ENCODE results near the gene GTPBP2. TPM values are rescaled to one million over a fixed set of nuclear protein-coding genes. Genes with fewer than 3 reads are reported as not detected.
A peak's percentile ranks its signal among the peaks of the same experiment; 100 is the strongest.

Gene GTPBP2
- polyA plus RNA-seq, 1 of the 3 experiments (the other 2 are of a cell fraction) = 83.7 TPM

- H3K4me2 ChIP-seq = no peak overlapping the region
- H3K79me2 ChIP-seq (ENCODE audit: insufficient read depth) = peaks cover 22% of the 10 kb centered on the region
- no peak overlapping the region for H3K4me3 ChIP-seq (ENCODE audit: low read depth in 2 of 2, low read length in 1 of 2)
- TF ChIP-seq SMC3 (IDR thresholded peaks at IDR 0.05; ENCODE audit: low read depth, low read length) (peak; percentile 48), RAD21 (IDR thresholded peaks at IDR 0.05; ENCODE audit: low read length) (peak; percentile 77), POLR2AphosphoS5 (IDR thresholded peaks at IDR 0.05; ENCODE audit: low read depth, low read length) (no peak), NFIC (IDR thresholded peaks at IDR 0.05; ENCODE audit: borderline replicate concordance) (no peak), RFX5 (IDR thresholded peaks at IDR 0.05; ENCODE audit: low read length) (no peak), USF1 (IDR thresholded peaks at IDR 0.05; ENCODE audit: borderline replicate concordance, low read depth) (no peak), TCF12 (IDR thresholded peaks at IDR 0.05) (no peak), FOXJ3 (CRISPR knock-in tag; IDR thresholded peaks at IDR 0.05) (no peak), MEF2A (IDR thresholded peaks at IDR 0.05; ENCODE audit: borderline replicate concordance, low read depth) (no peak), TAF1 (IDR thresholded peaks at IDR 0.05; ENCODE audit: borderline replicate concordance, low read depth, low read length) (no peak), FOSL2 (IDR thresholded peaks at IDR 0.05; ENCODE audit: borderline replicate concordance, low read depth) (no peak), CHD2 (IDR thresholded peaks at IDR 0.05; ENCODE audit: low read length, partially characterized antibody) (no peak), TEAD4 (IDR thresholded peaks at IDR 0.05; ENCODE audit: borderline replicate concordance, insufficient read depth) (no peak), EZH2phosphoT487 (IDR thresholded peaks at IDR 0.05; ENCODE audit: borderline replicate concordance, low read depth) (no peak), EP300 (IDR thresholded peaks at IDR 0.05; ENCODE audit: borderline replicate concordance in 1 of 2, low read depth in 1 of 2, low read length in 1 of 2) (no peak)
- TF ChIP-seq, protein P1, sequence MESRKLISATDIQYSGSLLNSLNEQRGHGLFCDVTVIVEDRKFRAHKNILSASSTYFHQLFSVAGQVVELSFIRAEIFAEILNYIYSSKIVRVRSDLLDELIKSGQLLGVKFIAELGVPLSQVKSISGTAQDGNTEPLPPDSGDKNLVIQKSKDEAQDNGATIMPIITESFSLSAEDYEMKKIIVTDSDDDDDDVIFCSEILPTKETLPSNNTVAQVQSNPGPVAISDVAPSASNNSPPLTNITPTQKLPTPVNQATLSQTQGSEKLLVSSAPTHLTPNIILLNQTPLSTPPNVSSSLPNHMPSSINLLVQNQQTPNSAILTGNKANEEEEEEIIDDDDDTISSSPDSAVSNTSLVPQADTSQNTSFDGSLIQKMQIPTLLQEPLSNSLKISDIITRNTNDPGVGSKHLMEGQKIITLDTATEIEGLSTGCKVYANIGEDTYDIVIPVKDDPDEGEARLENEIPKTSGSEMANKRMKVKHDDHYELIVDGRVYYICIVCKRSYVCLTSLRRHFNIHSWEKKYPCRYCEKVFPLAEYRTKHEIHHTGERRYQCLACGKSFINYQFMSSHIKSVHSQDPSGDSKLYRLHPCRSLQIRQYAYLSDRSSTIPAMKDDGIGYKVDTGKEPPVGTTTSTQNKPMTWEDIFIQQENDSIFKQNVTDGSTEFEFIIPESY (IDR thresholded peaks at IDR 0.05; ENCODE audit: borderline replicate concordance, low read depth) = no peak
- TF ChIP-seq, protein P2, sequence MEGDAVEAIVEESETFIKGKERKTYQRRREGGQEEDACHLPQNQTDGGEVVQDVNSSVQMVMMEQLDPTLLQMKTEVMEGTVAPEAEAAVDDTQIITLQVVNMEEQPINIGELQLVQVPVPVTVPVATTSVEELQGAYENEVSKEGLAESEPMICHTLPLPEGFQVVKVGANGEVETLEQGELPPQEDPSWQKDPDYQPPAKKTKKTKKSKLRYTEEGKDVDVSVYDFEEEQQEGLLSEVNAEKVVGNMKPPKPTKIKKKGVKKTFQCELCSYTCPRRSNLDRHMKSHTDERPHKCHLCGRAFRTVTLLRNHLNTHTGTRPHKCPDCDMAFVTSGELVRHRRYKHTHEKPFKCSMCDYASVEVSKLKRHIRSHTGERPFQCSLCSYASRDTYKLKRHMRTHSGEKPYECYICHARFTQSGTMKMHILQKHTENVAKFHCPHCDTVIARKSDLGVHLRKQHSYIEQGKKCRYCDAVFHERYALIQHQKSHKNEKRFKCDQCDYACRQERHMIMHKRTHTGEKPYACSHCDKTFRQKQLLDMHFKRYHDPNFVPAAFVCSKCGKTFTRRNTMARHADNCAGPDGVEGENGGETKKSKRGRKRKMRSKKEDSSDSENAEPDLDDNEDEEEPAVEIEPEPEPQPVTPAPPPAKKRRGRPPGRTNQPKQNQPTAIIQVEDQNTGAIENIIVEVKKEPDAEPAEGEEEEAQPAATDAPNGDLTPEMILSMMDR (IDR thresholded peaks at IDR 0.05) = peak; percentile 88
- no peaks in the 10 kb centered on the region for H3K9me2 ChIP-seq
- 0 out of 2 replicates have a peak, but pooled peaks cover 6% of the 10 kb centered on the region for H4K20me1 ChIP-seq (ENCODE audit: insufficient read depth)
- H3F3A ChIP-seq (replicated peaks; ENCODE audit: insufficient read depth) = peaks cover 21% of the 10 kb centered on the region
- H3K9me3 ChIP-seq = no peaks in the 10 kb centered on the region
- POLR2A ChIA-PET = interaction anchor here (0.6 to 1.5 kb wide), 2 partner anchors 21 to 360 kb away, joined by 3 to 5 read pairs; partner anchors contain the start of gene GTPBP2
- no peaks in the 10 kb centered on the region for H3K27me3 ChIP-seq (ENCODE audit: insufficient read depth)
- WGBS (ENCODE audit: low lambda C conversion rate) = under 1% methylated on average over 5 of the region's 5 CpGs
- CTCF ChIA-PET = interaction anchor here (0.6 to 3.7 kb wide), 51 partner anchors 9 to 583 kb away, joined by 3 to 39 read pairs (median 4); partner anchors contain the start of genes GTPBP2, MAD2L1BP, MRPS18A and XPO5
- H2AFZ ChIP-seq (ENCODE audit: low read depth) = no peak overlapping the region
- H3K4me1 ChIP-seq (ENCODE audit: control insufficient read depth in 1 of 2, insufficient read depth in 2 of 2, low read depth in 1 of 2, low read length in 1 of 2) = peaks cover 0 to 10% of the 10 kb centered on the region in 2 experiments; a peak in 2 of 4 replicates
- peaks cover 39 to 71% of the 10 kb centered on the region in 2 experiments for H3K36me3 ChIP-seq (replicated peaks in 1 of 2; ENCODE audit: control insufficient read depth in 1 of 2, insufficient read depth in 2 of 2, low read length in 1 of 2)
- no peak overlapping the region for H3K27ac ChIP-seq (ENCODE audit: low read depth in 2 of 2, low read length in 1 of 2)
- H3K9ac ChIP-seq = no peak overlapping the region
- DNase-seq = peak; percentile 77
Observed at GRCh38 chr6:43608310-43608763, 20.7 kb downstream of the GTPBP2 start.

Data from SK-N-SH (cell line).